Stimulated activated naive CD8-positive, alpha-beta T cell treated with anti-CD3 and anti-CD28 coated beads, Interleukin-15, amount 100 ng/mL, for 72 hours (primary cell): ENCODE results near the gene RIN1.
"Not testable (repeated sequence)": the region's sequence is repeated elsewhere in the genome, so short reads cannot be mapped to it uniquely, and the experiment has no call there.

Experiments used
- ATAC-seq: fragments of 150-1000 bp; cut with Tn5 transposase; 2 replicates; pipeline ENCODE4 v1.10.0; 2021; ENCODE audit warnings: mild to moderate bottlenecking, moderate library complexity
- DNase-seq, 2 donors: peaks; one replicate each; pipeline ENCODE4 v3.0.0; 2021 to 2022
- H3K27ac Mint-ChIP-seq, 2 donors: one replicate each; pipeline ENCODE4 v1.8.0; 2022; ENCODE audit warnings: mild to moderate bottlenecking in 2 of 2, mixed read lengths in 2 of 2, moderate library complexity in 2 of 2
- H3K27me3 Mint-ChIP-seq: one replicate; pipeline ENCODE4 v1.8.0; 2022; ENCODE audit warnings: mixed read lengths
- H3K4me1 Mint-ChIP-seq: one replicate; pipeline ENCODE4 v1.8.0; 2022; ENCODE audit warnings: mild to moderate bottlenecking, mixed read lengths
- H3K4me3 Mint-ChIP-seq, 2 donors: one replicate each; pipeline ENCODE4 v1.8.0; 2022; ENCODE audit warnings: mild to moderate bottlenecking in 2 of 2, mixed read lengths in 2 of 2, moderate library complexity in 1 of 2
- H3K9me3 Mint-ChIP-seq, 2 donors: one replicate each; pipeline ENCODE4 v1.8.0; 2022; ENCODE audit warnings: mixed read lengths in 2 of 2

The RIN1 gene

GRCh38 chr11:66363805-66364535, 27.7 kb upstream of the RIN1 start:
- ATAC-seq, result peak; percentile 75
- DNase-seq, result peak; percentile 75 to 77
- Mint-ChIP-seq H3K4me3 (no peak overlapping the region), H3K4me1 (peaks cover 5% of the 10 kb centered on the region), H3K27ac (peak overlapping the region in 1 of 2 donors; percentile 48), H3K9me3 (no peaks in the 10 kb centered on the region), H3K27me3 (no peaks in the 10 kb centered on the region)

- no peak overlapping the region for H3K4me3 Mint-ChIP-seq
- H3K4me1 Mint-ChIP-seq, result peaks cover 5% of the 10 kb centered on the region
- DNase-seq (no peak), ATAC-seq (no peak)
- no peaks in the 10 kb centered on the region for H3K9me3 Mint-ChIP-seq
- H3K27ac Mint-ChIP-seq, result no peak overlapping the region
- H3K27me3 Mint-ChIP-seq, result no peaks in the 10 kb centered on the region
These were observed 27.0 kb upstream of the RIN1 start for GRCh38 chr11:66363187-66363601.

- H3K4me3 Mint-ChIP-seq, result no peak overlapping the region
- no peaks in the 10 kb centered on the region for H3K9me3 Mint-ChIP-seq
- DNase-seq (no peak), ATAC-seq (no peak)
- H3K4me1 Mint-ChIP-seq, result peaks cover 5% of the 10 kb centered on the region
- no peak overlapping the region for H3K27ac Mint-ChIP-seq
- H3K27me3 Mint-ChIP-seq, result no peaks in the 10 kb centered on the region
These were observed 26.4 kb upstream of the RIN1 start for GRCh38 chr11:66362481-66363147.

- DNase-seq, result no peak
- H3K4me3 Mint-ChIP-seq, result no peak overlapping the region
- H3K9me3 Mint-ChIP-seq, result no peaks in the 10 kb centered on the region
- H3K27ac Mint-ChIP-seq, result peak overlapping the region in 1 of 2 donors; percentile 38
- peaks cover 5% of the 10 kb centered on the region for H3K4me1 Mint-ChIP-seq
- no peak for ATAC-seq
- no peaks in the 10 kb centered on the region for H3K27me3 Mint-ChIP-seq
These were observed 25.3 kb upstream of the RIN1 start for GRCh38 chr11:66361502-66361941.

- DNase-seq (no peak), ATAC-seq (no peak)
- no peaks in the 10 kb centered on the region for H3K27me3 Mint-ChIP-seq
- H3K4me1 Mint-ChIP-seq, result peaks cover 5% of the 10 kb centered on the region
- H3K9me3 Mint-ChIP-seq, result no peaks in the 10 kb centered on the region
- no peak overlapping the region for H3K27ac Mint-ChIP-seq
- H3K4me3 Mint-ChIP-seq, result no peak overlapping the region
These were observed 24.3 kb upstream of the RIN1 start for GRCh38 chr11:66360406-66361073.

- no peak for ATAC-seq
- peaks cover 5% of the 10 kb centered on the region for H3K4me1 Mint-ChIP-seq
- no peak for DNase-seq
- no peak overlapping the region for H3K27ac Mint-ChIP-seq
- no peaks in the 10 kb centered on the region for H3K9me3 Mint-ChIP-seq
- no peak overlapping the region for H3K4me3 Mint-ChIP-seq
- H3K27me3 Mint-ChIP-seq, result no peaks in the 10 kb centered on the region
These were observed 23.4 kb upstream of the RIN1 start for GRCh38 chr11:66359662-66360087.

- not testable (repeated sequence) for H3K4me3 Mint-ChIP-seq, H3K9me3 Mint-ChIP-seq, ATAC-seq, DNase-seq, H3K27me3 Mint-ChIP-seq
- peaks cover 27% of the 10 kb centered on the region for H3K4me1 Mint-ChIP-seq
- H3K27ac Mint-ChIP-seq, result peak overlapping the region in 1 of 2 donors; percentile 4
These were observed 14.5 kb upstream of the RIN1 start for GRCh38 chr11:66350560-66351235.

GRCh38 chr11:66349084-66349386, 12.8 kb upstream of the RIN1 start:
- DNase-seq (no peak), ATAC-seq (no peak)
- no peak overlapping the region for H3K4me3 Mint-ChIP-seq
- H3K9me3 Mint-ChIP-seq, result no peaks in the 10 kb centered on the region
- peaks cover 43% of the 10 kb centered on the region for H3K4me1 Mint-ChIP-seq
- peak overlapping the region in 1 of 2 donors; percentile 100 for H3K27ac Mint-ChIP-seq
- H3K27me3 Mint-ChIP-seq, result no peaks in the 10 kb centered on the region

GRCh38 chr11:66347425-66348276, 11.4 kb upstream of the RIN1 start, which contains the start of gene B4GAT1:
Gene B4GAT1, minus strand, starts transcription at chr11:66347629. Its CDS starts 84 bp downstream, at chr11:66347545.
- peak within 1 kb of the TSS; percentile 84 to 92 for H3K4me3 Mint-ChIP-seq
- DNase-seq, result peak; percentile 93 to 94
- peaks cover 57% of the 10 kb centered on the region for H3K4me1 Mint-ChIP-seq
- ATAC-seq, result peak; percentile 85
- no peaks in the 10 kb centered on the region for H3K9me3 Mint-ChIP-seq
- H3K27me3 Mint-ChIP-seq, result no peaks in the 10 kb centered on the region
- peak within 1 kb of the TSS; percentile 97 to 100 for H3K27ac Mint-ChIP-seq

GRCh38 chr11:66346476-66347424, 10.5 kb upstream of the RIN1 start:
- no peak for DNase-seq
- H3K4me1 Mint-ChIP-seq, result peaks cover 59% of the 10 kb centered on the region
- H3K27ac Mint-ChIP-seq, result peak overlapping the region; percentile 67 to 81
- H3K9me3 Mint-ChIP-seq, result no peaks in the 10 kb centered on the region
- ATAC-seq, result no peak
- H3K4me3 Mint-ChIP-seq, result peak overlapping the region; percentile 84 to 92
- H3K27me3 Mint-ChIP-seq, result no peaks in the 10 kb centered on the region

- Mint-ChIP-seq H3K4me1 (peaks cover 59% of the 10 kb centered on the region), H3K9me3 (no peaks in the 10 kb centered on the region), H3K27me3 (no peaks in the 10 kb centered on the region), H3K4me3 (peak overlapping the region; percentile 92 to 99), H3K27ac (peak overlapping the region; percentile 95 to 98)
- no peak for DNase-seq
- peak; percentile 10 for ATAC-seq
These were observed 9.0 kb upstream of the RIN1 start for GRCh38 chr11:66345316-66345649.

- Mint-ChIP-seq H3K9me3 (no peaks in the 10 kb centered on the region), H3K4me3 (peak within 1 kb of the TSS; percentile 92 to 99), H3K27me3 (no peaks in the 10 kb centered on the region), H3K4me1 (peaks cover 59% of the 10 kb centered on the region), H3K27ac (peak within 1 kb of the TSS; percentile 95 to 98)
- DNase-seq (peak; percentile 87 to 93), ATAC-seq (peak; percentile 82)
These were observed 8.5 kb upstream of the RIN1 start, which contains the start of gene BRMS1 for GRCh38 chr11:66344550-66345315. Gene BRMS1, minus strand, starts transcription at chr11:66345104. Its CDS starts 2,870 bp downstream, at chr11:66342234.

- H3K27ac Mint-ChIP-seq, result no peak overlapping the region
- ATAC-seq (no peak), DNase-seq (no peak)
- H3K9me3 Mint-ChIP-seq, result no peaks in the 10 kb centered on the region
- H3K4me3 Mint-ChIP-seq, result peak overlapping the region; percentile 92 to 99
- peaks cover 57% of the 10 kb centered on the region for H3K4me1 Mint-ChIP-seq
- no peaks in the 10 kb centered on the region for H3K27me3 Mint-ChIP-seq
These were observed 6.9 kb upstream of the RIN1 start for GRCh38 chr11:66343176-66343575.
